Smooth muscle cell (in vitro differentiated cells): ENCODE data around the gene PCDHA4. TPM values are rescaled to one million over a fixed set of nuclear protein-coding genes. Genes with fewer than 3 reads are reported as not detected.
"Not testable (repeated sequence)": the region's sequence is repeated elsewhere in the genome, so short reads cannot be mapped to it uniquely, and the experiment has no call there.

Experiments used
- DNase-seq: peaks from one replicate; lab custom pipeline; 2025; ENCODE audit not compliant: unreplicated experiment; lab: John Stamatoyannopoulos, UW
- H2AFZ ChIP-seq: fragments of 200-600 bp; sonication (generic); 2 replicates; pipeline ENCODE4 v1.6.0; 2016; ENCODE audit warnings: antibody characterized with exemption, low read depth, mild to moderate bottlenecking
- H3F3A ChIP-seq: fragments of 200-600 bp; sonication (generic); 2 replicates; pipeline ENCODE4 v1.6.0; 2017; ENCODE audit warnings: antibody characterized with exemption, low read depth
- H3K27ac ChIP-seq: fragments of 200-600 bp; sonication (generic); 2 replicates; pipeline ENCODE4 v1.5.1; 2016; ENCODE audit warnings: low read depth, mild to moderate bottlenecking
- H3K27me3 ChIP-seq: fragments of 200-600 bp; sonication (generic); 2 replicates; pipeline ENCODE4 v1.6.1; 2016; ENCODE audit warnings: low read depth, mild to moderate bottlenecking
- H3K36me3 ChIP-seq: fragments of 200-600 bp; sonication (generic); 2 replicates; pipeline ENCODE4 v1.5.1; 2016; ENCODE audit warnings: low read depth
- H3K4me1 ChIP-seq: fragments of 200-600 bp; sonication (generic); 2 replicates; pipeline ENCODE4 v1.5.1; 2016; ENCODE audit warnings: low read depth
- H3K4me2 ChIP-seq: fragments of 200-600 bp; sonication (generic); 2 replicates; pipeline ENCODE4 v1.6.0; 2016; ENCODE audit warnings: mild to moderate bottlenecking
- H3K4me3 ChIP-seq: fragments of 200-600 bp; sonication (generic); 2 replicates; pipeline ENCODE4 v1.5.1; 2016; ENCODE audit warnings: mild to moderate bottlenecking
- H3K79me2 ChIP-seq: fragments of 200-600 bp; sonication (generic); 2 replicates; pipeline ENCODE4 v1.6.0; 2016; ENCODE audit warnings: low read depth, mild to moderate bottlenecking
- H3K9ac ChIP-seq: fragments of 200-600 bp; sonication (generic); 2 replicates; pipeline ENCODE4 v1.6.0; 2016; ENCODE audit warnings: low read depth
- H3K9me3 ChIP-seq: fragments of 200-600 bp; sonication (generic); replicated peaks from 2 replicates; pipeline ENCODE4 v1.5.1; 2016; ENCODE audit warnings: low read depth
- H4K20me1 ChIP-seq: fragments of 200-600 bp; sonication (generic); 2 replicates; pipeline ENCODE4 v1.6.0; 2016; ENCODE audit warnings: low read depth
- WGBS: methylation state at CpG from one replicate; pipeline ENCODE4 v1.1.7; 2016; ENCODE audit warnings: low lambda C conversion rate; 5-methylcytosine and 5-hydroxymethylcytosine counted together
- polyA plus RNA-seq: library from polyadenylated mRNA; unstranded; fragments of >200 nt; fragmentation: Nextera tagmentation; extraction: Ambion mirVana; gene quantifications from 2 replicates; pipeline ENCODE4 v1.2.1, GENCODE V29; 2016
- total RNA-seq: library from RNA; depleted of rRNA; stranded (reverse); fragments of >200 nt; gene quantifications from 2 replicates; pipeline ENCODE4 v1.2.3, GENCODE V29; 2014
- TF ChIP-seq, protein P1 (sequence below): fragments of 200-600 bp; sonication (generic); IDR thresholded peaks from 2 replicates; pipeline ENCODE4 v1.5.1; 2017; ENCODE audit warnings: borderline replicate concordance, mild to moderate bottlenecking, antibody characterized with exemption; ENCODE audit not compliant: insufficient read depth, poor library complexity, severe bottlenecking

The PCDHA4 gene
- total and polyA plus RNA-seq, 2 experiments from 2014 or later = 4.1 to 7.1 TPM

DNA sequence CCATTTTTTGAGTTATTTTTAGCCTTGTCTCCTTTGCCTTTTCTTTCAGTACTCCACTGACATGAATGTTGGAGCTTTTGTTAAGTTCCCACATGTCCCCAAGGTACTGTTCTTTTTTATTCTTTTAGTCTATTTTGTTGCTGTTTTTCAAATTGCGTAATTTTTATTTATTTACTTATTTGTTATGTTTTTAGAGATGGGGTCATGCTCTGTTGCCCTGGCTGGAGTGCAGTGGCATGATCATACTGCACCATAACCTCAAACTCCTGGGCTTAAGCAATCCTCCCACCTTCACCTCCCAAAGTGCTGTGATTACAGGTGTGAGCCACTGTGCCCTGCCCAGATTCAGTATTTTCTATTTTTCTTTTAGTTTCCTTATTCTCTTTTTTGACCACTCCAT, 26.4 kb upstream of the PCDHA4 start:
- DNase-seq = no peak

DNA sequence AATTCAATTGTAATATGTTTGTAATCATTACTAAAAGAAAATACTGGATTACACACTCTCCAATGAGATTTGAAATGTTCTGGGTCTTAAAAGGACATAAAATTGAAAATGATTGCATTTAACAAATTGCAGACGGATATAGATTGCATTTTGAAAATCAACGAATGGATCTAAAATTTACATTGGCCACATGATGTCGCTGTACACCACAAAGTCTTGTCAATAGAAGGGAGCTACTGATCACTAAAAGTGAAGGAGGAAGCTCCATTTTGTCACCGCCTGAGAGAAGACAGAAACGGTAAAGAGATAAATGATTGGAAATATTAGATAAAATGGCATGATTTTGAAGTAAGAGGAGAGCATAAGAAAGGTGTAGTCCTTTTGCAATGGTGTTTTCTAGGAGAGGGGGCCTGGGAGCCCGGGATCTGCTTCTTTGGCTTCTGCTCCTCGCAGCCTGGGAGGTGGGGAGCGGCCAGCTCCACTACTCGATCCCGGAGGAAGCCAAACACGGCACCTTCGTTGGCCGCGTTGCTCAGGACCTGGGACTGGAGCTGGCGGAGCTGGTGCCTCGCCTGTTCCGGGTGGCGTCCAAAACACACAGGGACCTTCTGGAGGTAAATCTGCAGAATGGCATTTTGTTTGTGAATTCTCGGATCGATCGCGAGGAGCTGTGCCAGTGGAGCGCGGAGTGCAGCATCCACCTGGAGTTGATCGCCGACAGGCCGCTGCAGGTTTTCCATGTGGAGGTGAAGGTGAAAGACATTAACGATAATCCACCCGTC, 20.8 kb upstream of the PCDHA4 start, which contains the start of gene PCDHA1:
Gene PCDHA1, plus strand, starts transcription at position 236 of the 782 bp plus-strand sequence.
- Histone ChIP-seq H3K79me2 (no peaks in the 10 kb centered on the region), H3K9ac (no peak within 1 kb of the TSS), H3F3A (no peaks in the 10 kb centered on the region), H3K4me2 (no peak within 1 kb of the TSS), H3K4me3 (no peak within 1 kb of the TSS), H3K27ac (no peak within 1 kb of the TSS), H3K4me1 (no peaks in the 10 kb centered on the region), H3K36me3 (no peaks in the 10 kb centered on the region), H3K9me3 (no peaks in the 10 kb centered on the region), H2AFZ (no peak within 1 kb of the TSS), H3K27me3 (no peaks in the 10 kb centered on the region), H4K20me1 (no peaks in the 10 kb centered on the region)
- TF ChIP-seq, protein P1, sequence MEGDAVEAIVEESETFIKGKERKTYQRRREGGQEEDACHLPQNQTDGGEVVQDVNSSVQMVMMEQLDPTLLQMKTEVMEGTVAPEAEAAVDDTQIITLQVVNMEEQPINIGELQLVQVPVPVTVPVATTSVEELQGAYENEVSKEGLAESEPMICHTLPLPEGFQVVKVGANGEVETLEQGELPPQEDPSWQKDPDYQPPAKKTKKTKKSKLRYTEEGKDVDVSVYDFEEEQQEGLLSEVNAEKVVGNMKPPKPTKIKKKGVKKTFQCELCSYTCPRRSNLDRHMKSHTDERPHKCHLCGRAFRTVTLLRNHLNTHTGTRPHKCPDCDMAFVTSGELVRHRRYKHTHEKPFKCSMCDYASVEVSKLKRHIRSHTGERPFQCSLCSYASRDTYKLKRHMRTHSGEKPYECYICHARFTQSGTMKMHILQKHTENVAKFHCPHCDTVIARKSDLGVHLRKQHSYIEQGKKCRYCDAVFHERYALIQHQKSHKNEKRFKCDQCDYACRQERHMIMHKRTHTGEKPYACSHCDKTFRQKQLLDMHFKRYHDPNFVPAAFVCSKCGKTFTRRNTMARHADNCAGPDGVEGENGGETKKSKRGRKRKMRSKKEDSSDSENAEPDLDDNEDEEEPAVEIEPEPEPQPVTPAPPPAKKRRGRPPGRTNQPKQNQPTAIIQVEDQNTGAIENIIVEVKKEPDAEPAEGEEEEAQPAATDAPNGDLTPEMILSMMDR = no peak
- WGBS = 85% methylated on average over 29 of the region's 29 CpGs
- DNase-seq = no peak

More for the DNA sequence above, 26.4 kb upstream of the PCDHA4 start:
- 89% methylated on average over 1 of the region's 1 CpG for WGBS
- TF ChIP-seq, protein P1 = no peak
- H3K9me3 ChIP-seq = peaks cover 4% of the 10 kb centered on the region
- no peaks in the 10 kb centered on the region for H3K79me2 ChIP-seq
- H3K27ac ChIP-seq = no peak overlapping the region
- H3K4me3 ChIP-seq = no peak overlapping the region
- H3K27me3 ChIP-seq = no peaks in the 10 kb centered on the region
- no peaks in the 10 kb centered on the region for H3K36me3 ChIP-seq
- no peaks in the 10 kb centered on the region for H4K20me1 ChIP-seq
- no peak overlapping the region for H3K9ac ChIP-seq
- H3K4me2 ChIP-seq = no peak overlapping the region
- H2AFZ ChIP-seq = no peak overlapping the region
- no peaks in the 10 kb centered on the region for H3F3A ChIP-seq
- no peaks in the 10 kb centered on the region for H3K4me1 ChIP-seq

DNA sequence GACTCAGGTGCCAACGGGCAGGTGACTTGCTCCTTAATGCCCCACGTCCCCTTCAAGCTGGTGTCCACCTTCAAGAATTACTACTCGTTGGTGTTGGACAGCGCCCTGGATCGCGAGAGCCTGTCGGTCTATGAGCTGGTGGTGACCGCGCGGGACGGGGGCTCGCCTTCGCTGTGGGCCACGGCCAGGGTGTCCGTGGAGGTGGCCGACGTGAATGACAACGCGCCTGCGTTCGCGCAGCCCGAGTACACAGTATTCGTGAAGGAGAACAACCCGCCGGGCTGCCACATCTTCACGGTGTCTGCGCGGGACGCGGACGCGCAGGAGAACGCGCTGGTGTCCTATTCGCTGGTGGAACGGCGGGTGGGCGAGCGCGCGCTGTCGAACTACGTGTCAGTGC, 19.4 kb upstream of the PCDHA4 start:
- H3F3A ChIP-seq, H3K9ac ChIP-seq, H3K27me3 ChIP-seq, H3K9me3 ChIP-seq, H3K4me1 ChIP-seq, H2AFZ ChIP-seq, DNase-seq, H3K36me3 ChIP-seq, H3K79me2 ChIP-seq, H4K20me1 ChIP-seq, H3K4me2 ChIP-seq, H3K4me3 ChIP-seq, H3K27ac ChIP-seq: not testable (repeated sequence)
- WGBS = 98% methylated on average over 43 of the region's 44 CpGs

DNA sequence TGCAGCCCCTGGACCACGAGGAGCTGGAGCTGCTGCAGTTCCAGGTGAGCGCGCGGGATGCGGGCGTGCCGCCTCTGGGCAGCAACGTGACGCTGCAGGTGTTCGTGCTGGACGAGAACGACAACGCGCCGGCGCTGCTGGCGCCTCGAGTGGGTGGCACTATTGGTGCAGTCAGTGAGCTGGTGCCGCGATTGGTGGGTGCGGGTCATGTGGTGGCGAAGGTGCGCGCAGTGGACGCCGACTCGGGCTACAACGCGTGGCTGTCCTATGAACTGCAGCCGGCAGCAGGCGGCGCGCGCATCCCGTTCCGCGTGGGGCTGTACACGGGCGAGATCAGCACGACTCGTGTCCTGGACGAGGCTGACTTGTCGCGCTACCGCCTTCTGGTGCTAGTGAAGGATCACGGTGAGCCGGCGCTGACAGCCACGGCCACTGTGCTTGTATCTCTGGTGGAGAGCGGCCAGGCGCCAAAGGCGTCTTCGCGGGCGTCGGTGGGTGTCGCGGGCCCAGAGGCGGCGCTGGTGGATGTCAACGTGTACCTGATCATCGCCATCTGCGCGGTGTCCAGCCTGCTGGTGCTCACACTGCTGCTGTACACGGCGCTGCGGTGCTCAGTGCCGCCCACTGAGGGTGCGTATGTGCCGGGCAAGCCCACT, 18.9 kb upstream of the PCDHA4 start:
- not testable (repeated sequence) for H2AFZ ChIP-seq, H3K36me3 ChIP-seq, H4K20me1 ChIP-seq, H3K9ac ChIP-seq, H3F3A ChIP-seq, DNase-seq, H3K4me3 ChIP-seq, H3K9me3 ChIP-seq, H3K27ac ChIP-seq, H3K27me3 ChIP-seq, H3K4me2 ChIP-seq, H3K79me2 ChIP-seq, H3K4me1 ChIP-seq
- 97% methylated on average over 46 of the region's 70 CpGs for WGBS
